OCI-LY1 (cell line): Measurements from ENCODE around the gene TDRD10.
A peak's percentile ranks its signal among the peaks of the same experiment; 100 is the strongest.

ENCODE experiments used
- CTCF ChIP-seq: fragments of 200-600 bp; sonication (generic), shearing (Covaris generic); IDR thresholded peaks from 2 replicates; pipeline ENCODE4 v1.5.1; 2017; ENCODE audit warnings: mild to moderate bottlenecking, antibody characterized with exemption, low read length, moderate library complexity, mixed read lengths
- EZH2 ChIP-seq: fragments of 200-600 bp; sonication (generic), shearing (Covaris generic); IDR thresholded peaks from 2 replicates; pipeline ENCODE4 v1.8.0; 2017; ENCODE audit warnings: borderline replicate concordance, mixed run types, mild to moderate bottlenecking, antibody characterized with exemption, low read length, moderate library complexity, mixed read lengths

- TF ChIP-seq CTCF (peak; percentile 59; the same call in 1 of the 2 replicates), EZH2 (no peak)
Observed at GRCh38 chr1:154533952-154534844, 32.2 kb downstream of the TDRD10 start.
